PC-3 (cell line): ENCODE data around the gene FARS2.

ENCODE experiments used
- EZH2 ChIP-seq: fragments of 300-600 bp; sonication (generic); IDR thresholded peaks from one replicate; pipeline ENCODE4 v1.6.1; 2017; ENCODE audit warnings: antibody characterized with exemption, mild to moderate bottlenecking, low read length; ENCODE audit not compliant: unreplicated experiment
- TF ChIP-seq, protein P1 (sequence below): fragments of 300-600 bp; sonication (generic); conservative IDR thresholded peaks from 2 replicates; pipeline ENCODE4 v1.5.1; 2017; ENCODE audit warnings: antibody characterized with exemption, low read depth, mild to moderate bottlenecking, low read length

DNA sequence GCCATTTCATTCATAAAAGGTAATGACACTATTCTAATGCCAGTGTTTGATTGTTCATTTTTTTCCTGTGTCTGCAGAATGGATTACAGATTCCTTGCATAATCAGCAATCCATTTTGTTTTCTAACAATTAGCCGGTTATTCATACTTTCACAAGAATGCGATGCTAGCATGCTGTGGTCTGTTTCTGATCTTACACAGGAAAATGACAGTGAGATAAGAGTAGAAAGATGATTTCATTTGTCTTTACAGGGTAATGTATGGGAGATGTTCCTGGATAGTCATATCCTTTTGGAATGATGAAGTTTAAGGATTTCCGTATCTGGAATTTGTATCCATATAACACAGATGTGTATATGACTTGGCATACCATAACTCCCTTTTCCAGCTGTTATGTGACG, 207.3 kb downstream of the FARS2 start:
- TF ChIP-seq, protein P1, sequence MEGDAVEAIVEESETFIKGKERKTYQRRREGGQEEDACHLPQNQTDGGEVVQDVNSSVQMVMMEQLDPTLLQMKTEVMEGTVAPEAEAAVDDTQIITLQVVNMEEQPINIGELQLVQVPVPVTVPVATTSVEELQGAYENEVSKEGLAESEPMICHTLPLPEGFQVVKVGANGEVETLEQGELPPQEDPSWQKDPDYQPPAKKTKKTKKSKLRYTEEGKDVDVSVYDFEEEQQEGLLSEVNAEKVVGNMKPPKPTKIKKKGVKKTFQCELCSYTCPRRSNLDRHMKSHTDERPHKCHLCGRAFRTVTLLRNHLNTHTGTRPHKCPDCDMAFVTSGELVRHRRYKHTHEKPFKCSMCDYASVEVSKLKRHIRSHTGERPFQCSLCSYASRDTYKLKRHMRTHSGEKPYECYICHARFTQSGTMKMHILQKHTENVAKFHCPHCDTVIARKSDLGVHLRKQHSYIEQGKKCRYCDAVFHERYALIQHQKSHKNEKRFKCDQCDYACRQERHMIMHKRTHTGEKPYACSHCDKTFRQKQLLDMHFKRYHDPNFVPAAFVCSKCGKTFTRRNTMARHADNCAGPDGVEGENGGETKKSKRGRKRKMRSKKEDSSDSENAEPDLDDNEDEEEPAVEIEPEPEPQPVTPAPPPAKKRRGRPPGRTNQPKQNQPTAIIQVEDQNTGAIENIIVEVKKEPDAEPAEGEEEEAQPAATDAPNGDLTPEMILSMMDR = no peak
- TF ChIP-seq EZH2 = no peak
